ENCODE data around the gene SH2D7.
"Not testable (repeated sequence)": the region's sequence is repeated elsewhere in the genome, so short reads cannot be mapped to it uniquely, and the experiment has no call there.

SH2D7 gene

DNA sequence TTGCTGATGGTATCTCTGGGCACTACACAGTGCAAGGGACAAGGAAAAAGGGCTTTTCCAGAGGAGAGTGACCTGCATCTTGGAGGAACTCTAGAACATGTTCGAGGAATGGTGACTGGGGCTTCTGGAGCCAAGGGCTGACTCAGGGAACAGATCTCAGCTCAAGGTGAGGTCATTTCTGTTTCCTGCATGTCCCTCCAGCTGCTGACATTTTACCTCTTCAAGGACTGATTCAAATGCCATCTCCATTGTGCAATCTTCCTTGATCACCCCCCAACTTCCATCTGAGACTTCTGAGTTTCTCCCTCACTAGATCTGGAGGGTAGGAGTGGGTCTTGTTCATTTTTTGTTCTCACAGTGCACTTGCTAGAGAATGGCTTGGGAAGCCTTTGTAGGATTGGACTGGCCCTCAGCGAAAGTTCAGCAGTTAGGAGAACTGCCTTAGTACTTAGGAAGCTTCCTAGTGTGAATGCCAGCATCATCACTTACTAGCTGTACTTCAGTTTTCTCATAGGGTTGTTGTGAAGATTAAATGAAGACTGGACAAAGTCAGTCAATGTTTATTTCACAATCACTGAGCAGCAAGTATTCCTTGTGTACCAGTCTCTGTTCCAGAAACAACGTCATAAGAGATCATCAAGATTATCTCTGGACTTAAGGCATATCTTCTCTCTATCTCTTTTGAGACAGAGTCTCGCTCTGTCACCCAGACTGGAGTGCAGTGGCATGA, 54.2 kb downstream of the SH2D7 start:
- no peak for DNase-seq (ENCODE audit: low spot score)

GRCh38 chr15:78147566-78147965, 55.2 kb downstream of the SH2D7 start:
- DNase-seq (ENCODE audit: low spot score) = no peak

- no peak for DNase-seq (ENCODE audit: low spot score)
Measured at GRCh38 chr15:78148392-78149067, 56.2 kb downstream of the SH2D7 start.

GRCh38 chr15:78149068-78149804, 56.9 kb downstream of the SH2D7 start, which contains the start of gene IDH3A:
Gene IDH3A, plus strand, starts transcription at chr15:78149362. Its CDS starts 42 bp downstream, at chr15:78149404.
- DNase-seq (ENCODE audit: low spot score) = peak; percentile 84

- no peak for DNase-seq (ENCODE audit: low spot score)
Measured at GRCh38 chr15:78149805-78150751, 57.7 kb downstream of the SH2D7 start.

- not testable (repeated sequence) for DNase-seq (ENCODE audit: low spot score)
Measured at GRCh38 chr15:78151075-78151474, 58.7 kb downstream of the SH2D7 start.
